T-helper 1 cell treated with Interleukin-12 subunit alpha and Interleukin-12 subunit beta and Interleukin-4 antibody, amounts not matched to agents 30 ng/mL and 1 ng/mL, for 36 hours (primary cell): ENCODE measurements around the gene PCSK5. TPM values are rescaled to one million over a fixed set of nuclear protein-coding genes. Genes with fewer than 3 reads are reported as not detected.

Source experiments
- intact Hi-C: fragments of 100-400 bp; cut with micrococcal nuclease; formaldehyde crosslinking; loops from one replicate; pipeline ENCODE4 v1.15.1; 2024
- total RNA-seq: library from RNA; stranded (reverse); gene quantifications from 2 replicates; pipeline ENCODE4 v1.2.3, GENCODE V29; 2022

The PCSK5 gene
- total RNA-seq, 1 donor from 2014 or later, result 7.1 TPM

DNA sequence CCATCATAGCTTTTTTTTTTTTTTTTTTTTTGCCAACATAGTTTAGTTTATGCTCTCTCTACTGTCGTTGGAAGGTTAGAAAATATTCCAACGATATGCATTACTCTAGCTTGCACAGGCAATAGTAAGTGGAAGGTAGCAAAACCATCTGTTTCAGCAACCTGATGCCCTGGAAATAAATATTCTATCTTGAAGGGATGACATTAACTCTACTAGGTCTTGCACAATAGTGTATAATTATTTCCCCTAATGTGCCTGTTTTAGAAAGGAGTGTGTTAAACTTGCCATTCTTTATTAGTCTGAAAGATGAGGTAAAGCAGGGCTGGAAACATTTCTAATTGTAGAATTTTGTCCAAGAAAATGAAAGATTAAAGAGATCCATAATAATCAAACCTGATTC lies 111.0 kb downstream of the PCSK5 start:
- intact Hi-C loops, result no loop called here

DNA sequence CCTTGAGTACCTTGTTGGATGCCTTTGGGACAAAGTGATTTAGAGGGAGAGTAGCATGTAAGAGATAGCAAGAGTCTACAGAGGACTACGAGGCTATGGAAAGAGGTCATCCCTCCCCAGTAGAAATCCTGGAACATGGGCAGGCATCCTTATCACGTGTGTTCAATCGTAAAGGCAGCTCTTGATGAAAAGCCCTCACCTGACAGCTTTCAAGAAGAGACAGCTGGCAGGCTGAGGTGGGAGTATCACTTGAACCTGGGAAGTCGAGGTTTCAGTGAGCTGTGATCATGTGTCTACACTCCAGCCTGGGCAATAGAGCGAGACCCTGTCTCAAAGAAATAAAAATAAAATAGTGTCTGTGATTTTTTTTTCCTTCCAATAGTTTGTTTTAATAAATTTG lies 112.6 kb downstream of the PCSK5 start:
- intact Hi-C loops, result no loop called here

DNA sequence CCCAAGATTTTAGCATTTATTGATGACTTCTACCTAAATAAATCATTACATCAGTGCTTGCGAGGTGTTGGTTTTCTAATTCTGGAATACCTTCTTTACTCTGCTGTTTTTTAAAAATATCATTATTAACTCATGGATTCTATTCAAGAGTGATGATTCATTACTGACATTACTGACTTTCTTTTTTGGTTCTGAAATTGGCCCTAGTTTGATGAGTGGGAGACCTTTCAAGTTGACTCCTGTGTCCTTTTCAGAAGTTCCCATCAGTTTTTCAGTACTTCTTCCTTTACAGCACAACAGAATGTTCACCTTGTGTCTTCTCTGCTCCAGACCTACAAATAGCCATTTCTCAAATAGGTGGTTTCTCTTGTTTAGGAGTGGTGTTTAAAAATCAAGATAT lies 114.1 kb downstream of the PCSK5 start:
- intact Hi-C loops, result no loop called here

- intact Hi-C loops, result no loop called here
These were observed 117.5 kb downstream of the PCSK5 start for GRCh38 chr9:76007935-76008334.

DNA sequence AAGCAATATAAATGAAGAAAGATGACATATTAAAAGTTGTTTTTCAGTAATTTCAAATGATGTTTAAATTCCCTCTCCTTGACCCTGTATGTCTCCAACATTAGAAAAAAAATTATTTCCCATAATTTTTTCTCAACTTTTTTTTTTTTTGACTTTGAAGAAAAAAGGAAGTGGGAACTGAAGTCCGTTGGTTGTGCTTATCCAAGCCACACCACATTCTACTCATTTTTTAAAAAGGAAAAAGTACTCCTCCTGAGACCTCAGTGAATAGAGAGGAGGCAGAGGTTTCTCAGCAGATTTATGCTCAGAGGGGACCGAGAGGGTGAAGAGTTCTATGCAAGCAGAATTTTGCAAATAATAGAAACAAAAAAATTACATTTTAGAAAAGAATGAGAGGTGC lies 123.3 kb downstream of the PCSK5 start:
- intact Hi-C loops, result no loop called here

DNA sequence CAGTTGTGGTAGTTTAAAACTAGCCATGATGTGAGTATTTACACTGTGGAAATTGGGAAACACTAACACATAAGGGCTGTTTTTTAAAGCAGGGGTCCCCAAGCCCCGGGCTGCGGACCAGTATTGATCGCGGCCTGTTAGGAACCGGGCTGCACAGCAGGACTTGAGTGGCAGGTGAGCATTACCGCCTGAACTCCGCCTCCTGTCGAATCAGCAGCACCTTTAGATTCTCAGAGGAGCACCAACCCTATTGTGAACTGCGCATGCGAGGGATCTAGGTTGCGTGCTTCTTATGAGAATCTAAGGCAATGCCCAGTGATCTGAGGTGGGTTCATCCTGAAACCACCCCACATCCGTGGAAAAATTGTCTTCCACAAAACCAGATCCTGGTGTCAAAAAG lies 127.8 kb downstream of the PCSK5 start:
- intact Hi-C loops, result no loop called here

- intact Hi-C loops, result no loop called here
These were observed 128.3 kb downstream of the PCSK5 start for GRCh38 chr9:76018761-76019160.

DNA sequence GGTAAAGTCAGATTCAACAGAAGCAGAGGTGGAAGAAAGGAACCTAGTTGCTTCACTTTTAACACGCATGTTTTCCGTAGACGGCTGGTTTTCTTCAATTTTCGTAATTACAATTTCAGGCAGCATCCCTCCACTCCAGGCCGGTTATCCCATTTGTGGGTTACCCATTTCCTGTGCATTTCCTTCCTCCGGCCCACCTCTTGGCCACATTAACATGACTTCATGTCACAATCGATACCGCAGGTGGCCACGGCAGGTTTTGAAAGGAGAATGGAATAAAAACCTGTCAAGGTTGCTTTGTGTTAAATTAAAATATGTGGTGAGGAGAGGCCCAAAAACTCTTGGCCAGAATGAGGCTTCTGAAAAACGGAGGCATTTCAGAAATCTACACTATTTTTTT lies 130.2 kb downstream of the PCSK5 start:
- intact Hi-C loops, result loop anchor here (5.0 to 10.0 kb wide), 5 partner anchors 82 to 1066 kb away; partner anchors contain the start of genes C9orf40, CARNMT1 and GCNT1

GRCh38 chr9:76022317-76022716 lies 131.8 kb downstream of the PCSK5 start:
- intact Hi-C loops, result loop anchor here (5.0 to 10.0 kb wide), 5 partner anchors 80 to 1068 kb away; partner anchors contain the start of genes C9orf40, CARNMT1 and GCNT1

DNA sequence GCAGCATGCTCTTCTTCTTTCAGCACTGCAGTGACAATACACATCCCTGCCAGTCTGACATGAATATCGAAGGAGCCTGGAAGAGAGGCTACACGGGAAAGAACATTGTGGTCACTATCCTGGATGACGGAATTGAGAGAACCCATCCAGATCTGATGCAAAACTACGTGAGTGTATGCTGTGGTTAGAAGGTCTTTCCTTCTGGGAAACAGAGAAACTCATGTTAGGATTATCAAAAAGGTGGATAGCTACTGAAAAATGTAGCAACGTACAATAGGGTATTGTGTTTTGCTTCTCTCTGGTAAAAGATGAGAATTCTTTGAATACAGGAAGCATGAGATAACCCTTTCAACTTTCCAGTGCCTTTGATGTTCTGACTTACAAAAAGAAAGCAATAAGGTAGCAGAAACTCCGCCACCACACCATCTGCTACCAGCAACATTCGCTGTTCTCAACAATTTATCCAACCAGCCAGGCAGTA lies 133.3 kb downstream of the PCSK5 start:
- intact Hi-C loops, result loop anchor here (1.0 to 10.0 kb wide), 10 partner anchors 79 to 1069 kb away; partner anchors contain the start of genes C9orf40, CARNMT1, GCNT1 and NMRK1

DNA sequence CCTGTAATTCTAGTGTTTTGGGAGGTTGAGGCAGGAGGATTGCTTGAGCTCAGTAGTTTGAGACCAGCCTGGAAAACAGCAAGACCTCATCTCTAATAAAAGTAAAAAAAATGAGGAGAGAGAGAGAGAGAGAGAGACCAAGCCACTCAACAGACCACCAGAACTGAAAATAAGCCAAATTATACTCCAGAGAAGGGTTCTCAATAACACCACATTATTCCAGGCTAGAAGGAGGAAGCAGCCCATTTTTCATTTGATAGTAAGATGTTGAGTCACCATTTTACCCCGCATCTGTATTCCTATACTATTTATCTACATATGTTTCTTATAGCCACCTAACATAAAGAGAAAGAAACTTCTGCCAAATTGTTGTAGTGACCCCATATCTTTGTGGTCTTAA lies 134.8 kb downstream of the PCSK5 start:
- intact Hi-C loops, result loop anchor here (2.0 to 10.0 kb wide), 5 partner anchors 278 to 1152 kb away; partner anchors contain the start of genes C9orf40, NMRK1, OSTF1 and RFK

GRCh38 chr9:76026796-76027195 lies 136.3 kb downstream of the PCSK5 start:
- intact Hi-C loops, result loop anchor here (5.0 to 10.0 kb wide), 2 partner anchors 1072 to 1151 kb away; partner anchors contain the start of genes C9orf40 and VPS13A

GRCh38 chr9:76027416-76027815 lies 136.9 kb downstream of the PCSK5 start:
- intact Hi-C loops, result loop anchor here (5.0 to 10.0 kb wide), 2 partner anchors 1073 to 1150 kb away; partner anchors contain the start of genes C9orf40 and VPS13A

- intact Hi-C loops, result loop anchor here (5.0 to 10.0 kb wide), 2 partner anchors 1073 to 1149 kb away; partner anchors contain the start of genes C9orf40 and VPS13A
These were observed 137.4 kb downstream of the PCSK5 start for GRCh38 chr9:76027861-76028260.

DNA sequence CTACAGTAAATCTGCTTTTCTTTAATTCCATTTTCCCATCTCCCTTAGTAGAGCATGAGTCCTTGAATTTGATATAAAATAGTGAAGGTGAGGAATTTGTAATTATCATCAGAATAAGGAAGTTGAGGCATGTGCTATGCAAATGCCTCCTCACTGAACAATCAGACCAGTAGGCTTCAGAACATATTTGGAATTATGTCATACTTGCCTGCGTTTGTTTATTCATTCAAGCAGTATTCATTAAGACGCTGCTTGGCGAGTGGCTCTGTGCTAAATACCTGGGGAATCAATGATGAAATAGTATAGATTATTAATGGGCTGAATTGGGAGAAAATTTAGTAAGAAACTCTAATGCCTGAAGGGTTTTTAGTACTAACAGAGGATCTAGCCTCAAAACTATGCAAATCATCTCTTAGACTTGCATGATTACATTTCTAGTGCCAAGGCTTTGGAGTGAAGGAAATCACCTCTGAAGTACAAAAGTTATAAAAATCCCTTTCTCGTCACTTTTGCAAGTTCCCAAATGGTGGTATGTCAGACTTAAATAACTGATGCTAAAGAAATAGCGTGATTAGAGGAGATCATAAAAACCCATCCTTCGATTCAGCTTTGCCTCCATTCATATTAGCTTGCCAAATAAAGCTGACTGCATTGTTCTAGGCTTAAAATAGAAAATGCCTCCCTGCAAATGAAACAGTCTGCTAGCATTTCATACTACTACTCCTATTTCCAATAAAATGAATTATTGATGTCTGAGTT lies 141.7 kb downstream of the PCSK5 start:
- intact Hi-C loops, result no loop called here

GRCh38 chr9:76032797-76033373 lies 142.4 kb downstream of the PCSK5 start:
- intact Hi-C loops, result no loop called here

DNA sequence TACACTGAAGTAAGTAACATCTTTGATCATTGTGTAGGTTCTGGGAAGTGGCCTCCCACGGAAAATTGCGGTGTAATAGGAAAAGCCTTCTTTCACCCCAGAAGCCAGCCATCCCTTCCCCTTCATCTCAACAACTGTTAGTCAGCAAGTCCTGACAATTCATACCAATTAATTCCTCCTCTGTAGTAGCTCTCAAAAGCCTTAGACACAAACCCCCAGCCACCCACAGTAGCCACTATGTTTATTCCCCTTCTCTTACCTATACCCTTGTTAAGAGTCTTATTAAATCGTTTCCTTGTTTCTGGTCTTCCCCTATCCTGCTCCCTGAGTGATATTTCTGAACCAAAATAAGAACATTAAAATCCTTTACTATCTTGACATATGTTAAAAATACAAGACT lies 143.6 kb downstream of the PCSK5 start:
- intact Hi-C loops, result no loop called here

- intact Hi-C loops, result no loop called here
These were observed 146.3 kb downstream of the PCSK5 start for GRCh38 chr9:76036762-76037161.

DNA sequence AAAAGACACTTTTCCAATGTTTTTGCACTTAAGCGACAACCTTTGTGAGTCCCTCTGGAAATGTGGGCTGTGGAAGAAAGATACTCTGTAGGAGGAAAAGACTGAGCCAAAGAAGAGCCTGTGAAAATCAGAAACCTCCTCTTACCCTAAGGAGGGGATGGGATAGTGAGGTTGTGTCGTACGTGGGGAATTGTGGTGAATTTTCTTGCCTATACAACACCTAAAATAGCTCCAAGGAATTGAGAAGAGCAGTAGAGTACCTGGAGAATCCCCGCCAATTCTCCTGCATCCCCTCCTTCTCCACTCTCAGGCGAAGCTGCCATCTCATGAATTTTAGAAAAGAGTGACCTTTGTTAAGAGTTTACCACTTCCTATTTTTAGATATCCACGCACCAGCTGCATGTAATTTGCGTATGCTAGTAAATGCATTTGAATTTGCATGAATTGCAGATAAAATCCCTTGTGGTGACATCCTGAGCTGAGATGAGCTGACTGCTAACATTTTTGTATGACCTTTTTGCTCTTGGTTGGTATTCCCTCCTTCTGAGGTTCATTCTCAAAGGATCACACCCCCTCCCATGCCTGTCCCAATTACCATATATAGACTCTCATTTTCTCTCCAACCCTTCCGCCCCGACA lies 147.2 kb downstream of the PCSK5 start:
- intact Hi-C loops, result no loop called here

DNA sequence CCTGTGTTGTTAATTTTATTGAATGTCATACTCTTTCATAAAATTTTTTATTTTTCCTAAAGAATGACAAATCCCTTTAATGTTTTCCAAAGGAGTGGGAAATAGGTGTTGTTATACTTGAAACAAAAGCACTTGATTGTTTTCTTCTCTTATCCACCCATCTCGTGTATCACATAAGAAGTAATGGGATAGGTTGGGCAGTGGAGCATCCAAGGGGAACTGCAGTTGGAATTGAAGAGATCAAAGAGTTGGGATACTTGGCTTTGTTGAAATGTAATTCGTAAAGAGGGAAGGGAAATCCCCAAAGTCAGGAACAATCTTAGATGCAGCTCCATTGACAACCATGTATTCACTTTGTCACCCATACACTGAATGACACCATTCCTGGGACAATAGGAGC lies 148.0 kb downstream of the PCSK5 start:
- intact Hi-C loops, result no loop called here

GRCh38 chr9:76044266-76044819 lies 153.9 kb downstream of the PCSK5 start:
- intact Hi-C loops, result no loop called here
